ENCODE measurements around the gene MARCHF5.

Gene MARCHF5, protein sequence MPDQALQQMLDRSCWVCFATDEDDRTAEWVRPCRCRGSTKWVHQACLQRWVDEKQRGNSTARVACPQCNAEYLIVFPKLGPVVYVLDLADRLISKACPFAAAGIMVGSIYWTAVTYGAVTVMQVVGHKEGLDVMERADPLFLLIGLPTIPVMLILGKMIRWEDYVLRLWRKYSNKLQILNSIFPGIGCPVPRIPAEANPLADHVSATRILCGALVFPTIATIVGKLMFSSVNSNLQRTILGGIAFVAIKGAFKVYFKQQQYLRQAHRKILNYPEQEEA

GRCh38 chr10:92290837-92291615 is at the start of gene MARCHF5, which contains the start of gene CPEB3:
MARCHF5 (plus strand) TSS chr10:92291167; CDS start chr10:92291495, 328 bp downstream.
CPEB3 (minus strand) TSS chr10:92291078; CDS start chr10:92240350, 50,728 bp downstream.
- DNase-seq = peak; percentile 73

GRCh38 chr10:92241501-92241900 is 49.5 kb upstream of the MARCHF5 start:
- no peak for DNase-seq

GRCh38 chr10:92242380-92242779 is 48.6 kb upstream of the MARCHF5 start:
- DNase-seq = no peak

- DNase-seq = peak; percentile 45
Measured at GRCh38 chr10:92242910-92243671, 47.9 kb upstream of the MARCHF5 start.

GRCh38 chr10:92244796-92245195 is 46.2 kb upstream of the MARCHF5 start:
- no peak for DNase-seq

DNA sequence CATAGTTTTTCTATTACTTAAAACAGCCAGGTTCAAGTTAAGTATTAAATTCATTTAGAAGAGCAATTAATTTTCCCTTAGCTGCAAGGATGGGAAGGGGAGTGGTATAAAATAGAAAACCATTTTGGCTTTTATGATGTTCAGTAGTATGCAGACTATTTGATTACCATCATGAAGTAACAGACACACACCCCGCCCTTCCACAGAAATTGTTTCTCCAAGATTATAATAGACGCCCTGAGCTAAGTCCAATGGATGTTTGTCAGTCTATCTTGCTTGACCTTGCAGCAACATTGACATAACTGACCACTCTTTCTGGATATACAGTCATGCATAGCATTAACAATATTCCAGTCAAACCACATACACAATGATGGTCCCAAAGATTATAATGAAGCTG is 42.4 kb upstream of the MARCHF5 start:
- no peak for DNase-seq

DNA sequence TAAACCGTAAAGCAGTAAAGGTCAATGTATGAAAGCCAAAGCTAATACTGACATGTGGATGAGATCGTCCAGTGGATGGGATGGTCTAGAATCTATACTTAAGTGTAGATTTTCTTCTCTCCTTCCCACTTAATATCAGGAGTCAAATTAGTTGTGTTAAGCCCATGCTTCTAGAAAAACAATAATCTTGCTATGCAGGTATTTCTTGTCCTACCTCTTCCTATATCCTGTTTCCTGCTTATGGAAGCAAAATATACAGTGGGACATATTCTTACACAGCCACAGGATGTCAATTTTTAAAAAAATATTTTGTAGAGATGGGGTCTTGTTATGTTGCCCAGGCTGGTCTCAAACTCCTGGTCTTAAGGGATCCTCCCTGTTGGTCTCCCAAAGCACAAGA is 27.6 kb upstream of the MARCHF5 start:
- no peak for DNase-seq

DNA sequence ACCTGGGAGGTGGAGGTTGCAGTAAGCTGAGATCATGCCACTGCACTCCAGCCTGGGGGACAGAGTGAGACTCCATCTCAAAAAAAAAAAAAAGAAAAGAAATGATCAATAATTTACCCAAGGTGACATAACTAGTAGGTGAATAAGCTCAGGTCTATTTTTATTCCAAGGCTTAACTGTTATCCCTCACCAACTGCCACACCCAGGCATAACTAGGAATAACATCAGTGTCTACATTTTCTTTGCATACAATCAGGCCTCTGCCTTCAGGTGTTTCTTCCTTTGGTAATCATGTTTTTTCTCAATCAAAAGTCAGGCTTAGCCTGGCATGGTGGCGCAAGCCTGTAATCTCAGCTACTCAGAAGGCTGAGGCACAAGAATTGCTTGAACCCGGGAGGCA is 26.7 kb upstream of the MARCHF5 start:
- DNase-seq = no peak

- no peak for DNase-seq
Measured at GRCh38 chr10:92265687-92266258, 25.2 kb upstream of the MARCHF5 start.

DNA sequence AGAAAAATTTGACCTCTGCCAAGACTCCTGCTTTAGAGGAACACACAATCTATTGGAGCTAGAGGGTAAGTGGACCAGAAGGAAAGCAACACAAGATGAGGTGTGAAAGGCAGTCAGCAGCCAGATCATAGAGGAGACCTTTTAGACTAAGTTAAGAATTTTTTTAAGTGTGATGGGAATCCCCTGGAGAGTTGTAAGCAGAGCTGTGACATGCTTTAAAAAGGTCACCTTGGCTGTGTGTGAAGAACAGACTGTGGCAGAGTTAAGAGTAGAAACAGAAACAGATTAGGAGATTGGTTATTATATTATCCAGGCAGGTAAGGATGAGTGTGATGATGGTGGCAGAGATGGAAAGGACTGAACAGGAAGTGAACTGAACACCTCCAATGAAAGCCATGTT is 23.6 kb upstream of the MARCHF5 start:
- no peak for DNase-seq

GRCh38 chr10:92268748-92269147 is 22.2 kb upstream of the MARCHF5 start:
- no peak for DNase-seq

DNA sequence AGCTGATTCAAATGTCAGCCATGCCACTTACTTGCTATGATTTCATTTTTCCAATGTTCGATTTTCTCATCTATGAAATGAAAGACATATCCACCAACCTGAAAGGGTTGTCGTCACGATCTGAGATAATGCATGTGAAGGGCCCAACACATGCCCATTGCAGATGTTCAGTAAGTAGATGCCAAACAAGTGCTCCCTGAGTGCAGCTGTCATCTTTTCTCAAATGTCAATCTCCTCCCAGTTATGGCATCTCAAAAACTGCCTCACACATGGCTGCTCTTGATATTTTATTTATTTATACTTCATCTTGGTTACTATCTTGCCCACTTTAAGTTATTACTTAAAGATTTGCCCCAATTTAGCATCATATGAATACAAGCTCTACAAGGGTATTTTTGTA is 16.9 kb upstream of the MARCHF5 start:
- no peak for DNase-seq

GRCh38 chr10:92278996-92279696 is 11.8 kb upstream of the MARCHF5 start:
- no peak for DNase-seq

- no peak for DNase-seq
Measured at GRCh38 chr10:92284112-92284704, 6.8 kb upstream of the MARCHF5 start.

DNA sequence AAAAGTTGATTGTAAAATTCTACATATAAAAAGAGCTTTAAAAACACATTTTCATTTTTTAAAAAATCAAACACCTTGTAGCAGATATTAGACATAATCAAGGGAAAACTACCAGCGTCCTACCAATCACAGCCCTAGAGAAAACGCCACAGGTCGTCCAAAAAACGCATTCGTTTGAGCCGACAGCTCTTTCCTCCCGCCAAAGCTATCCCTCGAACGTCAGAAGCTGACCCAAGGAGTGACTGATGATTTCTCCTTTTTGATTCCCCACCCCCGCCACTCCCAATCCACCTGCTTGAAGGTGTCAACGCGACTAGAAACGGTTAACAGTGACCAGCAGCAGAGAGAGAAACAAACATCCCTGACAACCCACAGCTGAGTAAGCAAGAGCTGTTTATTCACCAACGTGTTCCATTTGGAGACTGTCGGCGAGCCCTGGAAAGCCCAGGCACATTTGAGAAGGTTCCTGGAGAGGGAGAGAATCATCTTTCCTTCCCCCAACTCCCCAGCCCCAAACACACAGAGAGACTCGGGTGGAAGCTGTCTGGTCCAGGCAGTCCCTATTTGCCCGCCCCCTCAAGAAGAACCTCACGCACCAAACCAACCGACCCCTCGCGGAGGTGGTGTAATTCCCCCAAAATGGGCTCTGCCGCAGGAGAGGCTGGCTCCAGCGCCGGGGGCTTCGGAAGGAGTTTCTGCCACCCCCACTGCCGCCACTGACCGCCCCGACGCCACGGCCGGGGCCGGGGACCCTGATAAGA is 711 bp upstream of the MARCHF5 start:
- DNase-seq = peak; percentile 4

- DNase-seq = no peak
Measured at GRCh38 chr10:92291616-92291865, 574 bp downstream of the MARCHF5 start.

DNA sequence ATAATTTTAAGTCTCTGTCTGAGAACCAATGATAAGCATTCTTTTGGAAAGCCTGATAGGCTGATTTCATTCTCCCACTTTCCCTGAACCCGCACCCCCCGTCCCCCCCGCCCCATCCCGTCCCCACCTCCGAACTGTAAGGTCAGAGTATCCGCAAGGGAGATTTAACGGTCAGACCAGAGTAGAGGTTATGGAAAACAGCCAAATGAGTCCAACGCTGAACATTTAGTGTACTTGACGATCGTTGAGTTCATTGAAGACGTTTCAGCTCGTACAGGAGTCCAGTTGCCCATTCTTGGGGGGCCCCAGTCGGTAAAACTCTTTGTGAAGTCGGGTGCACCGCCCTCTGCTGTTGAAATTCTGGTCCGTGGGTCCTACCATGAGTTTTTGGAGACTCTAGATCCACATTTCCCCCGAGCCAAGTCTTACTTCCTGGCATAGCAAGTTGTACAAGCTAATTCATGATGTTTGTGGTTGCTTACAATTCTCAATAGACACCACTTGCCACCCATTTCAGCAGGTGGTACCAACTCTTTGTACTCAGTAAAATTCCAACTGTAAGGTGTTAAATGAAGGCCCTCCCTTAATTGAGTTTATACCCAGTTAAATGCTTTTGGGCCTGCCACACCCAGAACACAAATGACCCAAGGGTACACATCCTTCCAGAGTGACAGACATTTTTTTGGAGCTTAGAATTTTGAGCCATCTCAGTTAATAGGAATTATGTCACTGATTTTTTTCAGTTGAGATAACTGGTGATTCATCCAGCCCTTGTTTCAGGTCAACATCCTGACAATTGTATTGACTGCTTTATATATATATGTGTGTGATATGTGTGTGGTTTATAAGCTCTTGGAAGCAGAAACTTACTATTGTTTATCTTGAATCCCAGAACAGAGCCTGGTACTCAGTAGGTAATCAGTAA is 1.2 kb downstream of the MARCHF5 start:
- no peak for DNase-seq

DNA sequence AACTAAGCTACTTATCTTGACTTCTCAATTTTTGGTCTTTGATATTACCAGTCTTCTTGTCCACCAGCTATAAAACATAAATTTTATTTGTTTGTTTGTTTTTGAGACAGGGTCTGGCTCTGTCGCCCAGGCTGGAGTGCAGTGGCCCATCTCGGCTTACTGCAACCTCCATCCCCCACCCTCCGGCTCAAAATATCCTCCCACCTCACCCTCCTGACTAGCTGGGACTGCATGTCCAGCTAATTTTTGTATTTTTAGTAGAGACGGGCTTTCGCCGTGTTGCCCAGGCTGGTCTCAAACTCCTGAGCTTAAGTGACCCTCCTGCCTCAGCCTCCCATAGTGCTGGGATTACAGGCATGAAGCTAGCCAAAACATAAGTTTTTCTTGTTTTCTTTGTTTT is 7.5 kb downstream of the MARCHF5 start:
- no peak for DNase-seq

DNA sequence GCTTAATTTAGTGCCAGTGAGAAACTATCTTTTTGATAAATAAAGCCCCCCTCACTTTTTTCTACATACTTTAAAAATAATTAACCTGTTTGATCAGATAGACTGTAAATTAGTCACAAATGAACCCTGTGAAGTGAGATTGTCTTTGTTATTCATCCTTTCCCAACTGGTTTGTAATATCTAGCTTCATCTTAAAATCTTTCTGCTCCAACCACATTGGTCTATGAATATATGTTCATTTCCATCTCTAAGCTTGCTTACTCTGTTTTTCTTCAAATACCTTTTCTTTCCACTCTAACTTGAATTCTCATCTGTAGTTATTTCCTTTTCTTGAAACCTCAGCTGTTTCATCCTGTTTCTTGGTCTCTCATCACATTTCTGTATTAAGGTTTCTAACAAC is 12.1 kb downstream of the MARCHF5 start:
- DNase-seq = no peak

DNA sequence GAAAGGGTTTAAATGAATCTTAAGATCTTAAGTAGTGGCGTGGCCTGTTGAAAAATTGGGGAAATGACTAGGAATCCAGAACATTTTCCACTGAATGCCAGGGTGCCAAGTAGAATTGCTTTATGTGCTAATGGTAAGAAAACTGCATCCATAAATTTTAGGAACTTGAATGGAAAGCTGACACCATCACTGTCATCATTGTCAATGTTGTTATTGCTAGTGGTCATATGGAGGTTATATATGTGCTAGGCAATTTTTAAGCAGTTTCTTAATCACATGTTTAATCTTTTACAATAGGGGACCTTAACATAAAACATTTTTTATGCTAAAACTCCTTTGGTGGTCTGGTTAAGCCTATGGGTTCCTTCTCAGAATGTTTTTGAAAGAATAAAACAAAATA is 13.1 kb downstream of the MARCHF5 start:
- DNase-seq = no peak

Measured in NCI-H1417 treated with DMSO at 0.1 percent for 48 hours (cell line).